Measurements from ENCODE around the gene ARMC3. TPM values are rescaled to one million over a fixed set of nuclear protein-coding genes. Genes with fewer than 3 reads are reported as not detected.

Gene ARMC3
- total RNA-seq, 2 experiments from 2014 or later: not detected

GRCh38 chr10:23005150-23005549, 77.3 kb downstream of the ARMC3 start:
- Histone ChIP-seq H4K20me1 (ENCODE audit: insufficient read depth, low read length) (no peaks in the 10 kb centered on the region), H3K27ac (ENCODE audit: low read depth, low read length, poor library complexity, severe bottlenecking) (no peak overlapping the region), H2AFZ (ENCODE audit: low read length) (no peak overlapping the region), H3K36me3 (ENCODE audit: insufficient read depth, low read length) (no peaks in the 10 kb centered on the region), H3K79me2 (ENCODE audit: insufficient read depth, low read depth, low read length) (no peaks in the 10 kb centered on the region), H3K4me3 (ENCODE audit: low read depth, low read length, poor library complexity, severe bottlenecking) (no peak overlapping the region), H3K4me1 (ENCODE audit: insufficient read depth, low read length, poor library complexity, severe bottlenecking) (no peaks in the 10 kb centered on the region), H3K9me3 (ENCODE audit: low read length) (no peaks in the 10 kb centered on the region), H3K4me2 (ENCODE audit: low read length) (no peak overlapping the region), H3K9me2 (ENCODE audit: insufficient read depth, low read length) (no peaks in the 10 kb centered on the region)
- no peak for TF ChIP-seq CTCF (conservative IDR thresholded peaks at IDR 0.05; ENCODE audit: low read length)
- no peak for TF ChIP-seq EZH2phosphoT487 (IDR thresholded peaks at IDR 0.05; ENCODE audit: borderline replicate concordance, low read depth, low read length)
- intact Hi-C loops (cut with micrococcal nuclease; ENCODE audit: unreplicated experiment): no loop called here
- POLR2A ChIA-PET: interaction anchor here (0.6 kb wide), 1 partner anchor 235 kb away, joined by 3 read pairs; no protein-coding TSS in a partner anchor
- no peak for DNase-seq (ENCODE audit: low spot score)
- BruUV-seq (replicated peaks): no TSS peak
- CTCF ChIA-PET (ENCODE audit: unreplicated experiment): no interaction called here

- H3K79me2 ChIP-seq (ENCODE audit: insufficient read depth, low read depth, low read length): no peaks in the 10 kb centered on the region
- H4K20me1 ChIP-seq (ENCODE audit: insufficient read depth, low read length): no peaks in the 10 kb centered on the region
- H3K4me3 ChIP-seq (ENCODE audit: low read depth, low read length, poor library complexity, severe bottlenecking): no peak overlapping the region
- H3K27ac ChIP-seq (ENCODE audit: low read depth, low read length, poor library complexity, severe bottlenecking): no peak overlapping the region
- H3K9me2 ChIP-seq (ENCODE audit: insufficient read depth, low read length): no peaks in the 10 kb centered on the region
- H2AFZ ChIP-seq (ENCODE audit: low read length): no peak overlapping the region
- no TSS peak for BruUV-seq (replicated peaks)
- intact Hi-C loops (cut with micrococcal nuclease; ENCODE audit: unreplicated experiment): no loop called here
- H3K4me1 ChIP-seq (ENCODE audit: insufficient read depth, low read length, poor library complexity, severe bottlenecking): no peaks in the 10 kb centered on the region
- DNase-seq (ENCODE audit: low spot score): no peak
- TF ChIP-seq CTCF (conservative IDR thresholded peaks at IDR 0.05; ENCODE audit: low read length) (no peak), EZH2phosphoT487 (IDR thresholded peaks at IDR 0.05; ENCODE audit: borderline replicate concordance, low read depth, low read length) (no peak)
- no peaks in the 10 kb centered on the region for H3K36me3 ChIP-seq (ENCODE audit: insufficient read depth, low read length)
- ChIA-PET POLR2A (interaction anchor here (0.5 to 1.5 kb wide), 4 partner anchors 12 to 24 kb away, joined by 3 to 5 read pairs (median 4); no protein-coding TSS in a partner anchor), CTCF (ENCODE audit: unreplicated experiment) (no interaction called here)
- no peaks in the 10 kb centered on the region for H3K9me3 ChIP-seq (ENCODE audit: low read length)
- no peak overlapping the region for H3K4me2 ChIP-seq (ENCODE audit: low read length)
Measured at GRCh38 chr10:23013581-23014335, 85.9 kb downstream of the ARMC3 start.

GRCh38 chr10:23015021-23015707, 87.3 kb downstream of the ARMC3 start:
- H4K20me1 ChIP-seq (ENCODE audit: insufficient read depth, low read length): no peaks in the 10 kb centered on the region
- H3K4me3 ChIP-seq (ENCODE audit: low read depth, low read length, poor library complexity, severe bottlenecking): peak overlapping the region; percentile 1
- H3K9me3 ChIP-seq (ENCODE audit: low read length): no peaks in the 10 kb centered on the region
- BruUV-seq (replicated peaks): no TSS peak
- no peak overlapping the region for H3K27ac ChIP-seq (ENCODE audit: low read depth, low read length, poor library complexity, severe bottlenecking)
- ChIA-PET POLR2A (no interaction called here), CTCF (ENCODE audit: unreplicated experiment) (no interaction called here)
- intact Hi-C loops (cut with micrococcal nuclease; ENCODE audit: unreplicated experiment): no loop called here
- no peaks in the 10 kb centered on the region for H3K79me2 ChIP-seq (ENCODE audit: insufficient read depth, low read depth, low read length)
- H3K36me3 ChIP-seq (ENCODE audit: insufficient read depth, low read length): no peaks in the 10 kb centered on the region
- no peak for TF ChIP-seq CTCF (conservative IDR thresholded peaks at IDR 0.05; ENCODE audit: low read length)
- no peak for TF ChIP-seq EZH2phosphoT487 (IDR thresholded peaks at IDR 0.05; ENCODE audit: borderline replicate concordance, low read depth, low read length)
- peak; percentile 6 for DNase-seq (ENCODE audit: low spot score)
- no peaks in the 10 kb centered on the region for H3K4me1 ChIP-seq (ENCODE audit: insufficient read depth, low read length, poor library complexity, severe bottlenecking)
- no peak overlapping the region for H2AFZ ChIP-seq (ENCODE audit: low read length)
- H3K4me2 ChIP-seq (ENCODE audit: low read length): peak overlapping the region; percentile 26; the same call in 1 of the 2 replicates
- no peaks in the 10 kb centered on the region for H3K9me2 ChIP-seq (ENCODE audit: insufficient read depth, low read length)

All from OCI-LY7 (cell line).